ENCODE measurements around the gene DDX3X. TPM values are rescaled to one million over a fixed set of nuclear protein-coding genes. Genes with fewer than 3 reads are reported as not detected.
A peak's percentile ranks its signal among the peaks of the same experiment; 100 is the strongest.
"Not testable (repeated sequence)": the region's sequence is repeated elsewhere in the genome, so short reads cannot be mapped to it uniquely, and the experiment has no call there.

The DDX3X gene
- total and polyA plus RNA-seq, 2 donors: 124 to 261 TPM

GRCh38 chrX:41314204-41314603, 19.8 kb upstream of the DDX3X start:
- H3K4me3 ChIP-seq (ENCODE audit: low read depth, low read length): no peak overlapping the region
- no peaks in the 10 kb centered on the region for H3K36me3 ChIP-seq (ENCODE audit: insufficient read depth)
- no peak for DNase-seq (ENCODE audit: extremely low spot score)
- H3K27ac ChIP-seq (ENCODE audit: low read depth): no peak overlapping the region
- H3K4me1 ChIP-seq (ENCODE audit: insufficient read depth): no peaks in the 10 kb centered on the region
- WGBS: 82% methylated on average over 4 of the region's 4 CpGs

GRCh38 chrX:41314881-41315280, 19.1 kb upstream of the DDX3X start:
- no peak overlapping the region for H3K4me3 ChIP-seq (ENCODE audit: low read depth, low read length)
- H3K4me1 ChIP-seq (ENCODE audit: insufficient read depth): no peaks in the 10 kb centered on the region
- H3K36me3 ChIP-seq (ENCODE audit: insufficient read depth): no peaks in the 10 kb centered on the region
- no peak for DNase-seq (ENCODE audit: extremely low spot score)
- WGBS: 77% methylated on average over 7 of the region's 7 CpGs
- H3K27ac ChIP-seq (ENCODE audit: low read depth): no peak overlapping the region

- not testable (repeated sequence) for H3K27ac ChIP-seq (ENCODE audit: low read depth); H3K4me3 ChIP-seq (ENCODE audit: low read depth, low read length); H3K4me1 ChIP-seq (ENCODE audit: insufficient read depth); DNase-seq (ENCODE audit: extremely low spot score); H3K36me3 ChIP-seq (ENCODE audit: insufficient read depth)
- 76% methylated on average over 2 of the region's 2 CpGs for WGBS
These were observed 17.7 kb upstream of the DDX3X start for GRCh38 chrX:41316266-41316665.

GRCh38 chrX:41317477-41318208, 16.3 kb upstream of the DDX3X start:
- Histone ChIP-seq H3K36me3 (ENCODE audit: insufficient read depth) (no peaks in the 10 kb centered on the region), H3K27ac (ENCODE audit: low read depth) (no peak overlapping the region), H3K4me1 (ENCODE audit: insufficient read depth) (no peaks in the 10 kb centered on the region), H3K4me3 (ENCODE audit: low read depth, low read length) (no peak overlapping the region)
- WGBS: 82% methylated on average over 6 of the region's 6 CpGs
- no peak for DNase-seq (ENCODE audit: extremely low spot score)

- Histone ChIP-seq H3K4me3 (ENCODE audit: low read depth, low read length) (no peak overlapping the region), H3K27ac (ENCODE audit: low read depth) (no peak overlapping the region), H3K36me3 (ENCODE audit: insufficient read depth) (no peaks in the 10 kb centered on the region), H3K4me1 (ENCODE audit: insufficient read depth) (no peaks in the 10 kb centered on the region)
- 75% methylated on average over 5 of the region's 5 CpGs for WGBS
- no peak for DNase-seq (ENCODE audit: extremely low spot score)
These were observed 13.6 kb upstream of the DDX3X start for GRCh38 chrX:41320393-41320792.

- no peaks in the 10 kb centered on the region for H3K36me3 ChIP-seq (ENCODE audit: insufficient read depth)
- H3K4me3 ChIP-seq (ENCODE audit: low read depth, low read length): no peak overlapping the region
- H3K27ac ChIP-seq (ENCODE audit: low read depth): no peak overlapping the region
- no peak for DNase-seq (ENCODE audit: extremely low spot score)
- no peaks in the 10 kb centered on the region for H3K4me1 ChIP-seq (ENCODE audit: insufficient read depth)
- WGBS: 91% methylated on average over 20 of the region's 20 CpGs
These were observed 10.9 kb upstream of the DDX3X start for GRCh38 chrX:41322821-41323603.

GRCh38 chrX:41326431-41326830, 7.5 kb upstream of the DDX3X start:
- Histone ChIP-seq H3K4me1 (ENCODE audit: insufficient read depth) (no peaks in the 10 kb centered on the region), H3K36me3 (ENCODE audit: insufficient read depth) (no peaks in the 10 kb centered on the region), H3K27ac (ENCODE audit: low read depth) (no peak overlapping the region), H3K4me3 (ENCODE audit: low read depth, low read length) (no peak overlapping the region)
- no peak for DNase-seq (ENCODE audit: extremely low spot score)
- WGBS: 92% methylated on average over 4 of the region's 4 CpGs

GRCh38 chrX:41327341-41327740, 6.6 kb upstream of the DDX3X start:
- WGBS: 94% methylated on average over 3 of the region's 3 CpGs
- no peak overlapping the region for H3K4me3 ChIP-seq (ENCODE audit: low read depth, low read length)
- H3K4me1 ChIP-seq (ENCODE audit: insufficient read depth): no peaks in the 10 kb centered on the region
- no peaks in the 10 kb centered on the region for H3K36me3 ChIP-seq (ENCODE audit: insufficient read depth)
- no peak for DNase-seq (ENCODE audit: extremely low spot score)
- H3K27ac ChIP-seq (ENCODE audit: low read depth): no peak overlapping the region

GRCh38 chrX:41329101-41329500, 4.9 kb upstream of the DDX3X start:
- Histone ChIP-seq H3K4me1 (ENCODE audit: insufficient read depth) (no peaks in the 10 kb centered on the region), H3K4me3 (ENCODE audit: low read depth, low read length) (no peak overlapping the region), H3K36me3 (ENCODE audit: insufficient read depth) (no peaks in the 10 kb centered on the region), H3K27ac (ENCODE audit: low read depth) (no peak overlapping the region)
- DNase-seq (ENCODE audit: extremely low spot score): no peak
- WGBS: 94% methylated on average over 3 of the region's 3 CpGs

- H3K4me3 ChIP-seq (ENCODE audit: low read depth, low read length): peak overlapping the region; percentile 85
- H3K27ac ChIP-seq (ENCODE audit: low read depth): no peak overlapping the region
- 65% methylated on average over 4 of the region's 4 CpGs for WGBS
- DNase-seq (ENCODE audit: extremely low spot score): no peak
- no peaks in the 10 kb centered on the region for H3K4me1 ChIP-seq (ENCODE audit: insufficient read depth)
- H3K36me3 ChIP-seq (ENCODE audit: insufficient read depth): no peaks in the 10 kb centered on the region
These were observed 2.0 kb upstream of the DDX3X start for GRCh38 chrX:41332005-41332404.

- Histone ChIP-seq H3K27ac (ENCODE audit: low read depth) (peak overlapping the region; percentile 98), H3K4me1 (ENCODE audit: insufficient read depth) (no peaks in the 10 kb centered on the region), H3K36me3 (ENCODE audit: insufficient read depth) (no peaks in the 10 kb centered on the region), H3K4me3 (ENCODE audit: low read depth, low read length) (peak overlapping the region; percentile 85)
- WGBS: 3% methylated on average over 30 of the region's 30 CpGs
- DNase-seq (ENCODE audit: extremely low spot score): no peak
These were observed 1.5 kb upstream of the DDX3X start for GRCh38 chrX:41332408-41333002.

GRCh38 chrX:41333003-41333743, 789 bp upstream of the DDX3X start:
- WGBS: under 1% methylated on average over 62 of the region's 64 CpGs
- H3K4me1 ChIP-seq (ENCODE audit: insufficient read depth): no peaks in the 10 kb centered on the region

GRCh38 chrX:41334363-41335197, 618 bp downstream of the DDX3X start:
- Histone ChIP-seq H3K4me1 (ENCODE audit: insufficient read depth) (no peaks in the 10 kb centered on the region), H3K4me3 (ENCODE audit: low read depth, low read length) (peak overlapping the region; percentile 85), H3K36me3 (ENCODE audit: insufficient read depth) (no peaks in the 10 kb centered on the region), H3K27ac (ENCODE audit: low read depth) (peak overlapping the region; percentile 100)
- peak; percentile 20 for DNase-seq (ENCODE audit: extremely low spot score)
- 0% methylated on average over 76 of the region's 77 CpGs for WGBS

More at GRCh38 chrX:41333003-41333743, 789 bp upstream of the DDX3X start:
- peak; percentile 70 for DNase-seq (ENCODE audit: extremely low spot score)
- no peaks in the 10 kb centered on the region for H3K36me3 ChIP-seq (ENCODE audit: insufficient read depth)
- H3K27ac ChIP-seq (ENCODE audit: low read depth): peak overlapping the region; percentile 98
- H3K4me3 ChIP-seq (ENCODE audit: low read depth, low read length): peak overlapping the region; percentile 85
